Epithelial cell of esophagus (primary cell): ENCODE results near the gene RGS19.
A peak's percentile ranks its signal among the peaks of the same experiment; 100 is the strongest.

ENCODE experiments used
- DNase-seq: peaks from one replicate; pipeline ENCODE4 v3.0.0; 2010; ENCODE audit warnings: low read depth
- H3K4me3 ChIP-seq: 2 replicates; pipeline ENCODE4 v1.5.1; 2011; ENCODE audit warnings: mild to moderate bottlenecking, low read length, control low read depth
- CTCF ChIP-seq: IDR thresholded peaks from 2 replicates; pipeline ENCODE4 v1.5.1; 2011; ENCODE audit warnings: low read depth, mild to moderate bottlenecking, low read length, control low read depth, inconsistent platforms; ENCODE audit not compliant: insufficient read depth; ENCODE audit errors: missing control alignments

Gene RGS19

GRCh38 chr20:64068386-64069208, 10.7 kb downstream of the RGS19 start:
- no peak for DNase-seq

GRCh38 chr20:64067733-64068307, 11.5 kb downstream of the RGS19 start:
- no peak for DNase-seq
- H3K4me3 ChIP-seq: no peak overlapping the region
- TF ChIP-seq CTCF: no peak

More at GRCh38 chr20:64068386-64069208, 10.7 kb downstream of the RGS19 start:
- H3K4me3 ChIP-seq: no peak overlapping the region
- TF ChIP-seq CTCF: no peak

GRCh38 chr20:64067005-64067632, 12.2 kb downstream of the RGS19 start:
- no peak for DNase-seq
- no peak for TF ChIP-seq CTCF

GRCh38 chr20:64065974-64066343, 13.4 kb downstream of the RGS19 start:
- no peak overlapping the region for H3K4me3 ChIP-seq
- peak; percentile 24 for DNase-seq
- TF ChIP-seq CTCF: no peak

More at GRCh38 chr20:64067005-64067632, 12.2 kb downstream of the RGS19 start:
- no peak overlapping the region for H3K4me3 ChIP-seq

GRCh38 chr20:64065062-64065973, 14.0 kb downstream of the RGS19 start:
- no peak for TF ChIP-seq CTCF
- no peak overlapping the region for H3K4me3 ChIP-seq
- DNase-seq: no peak

- peak overlapping the region; percentile 75 for H3K4me3 ChIP-seq
- no peak for TF ChIP-seq CTCF
- DNase-seq: peak; percentile 42
Measured at GRCh38 chr20:64064145-64064698, 15.1 kb downstream of the RGS19 start.
